IMR-90 (cell line): ENCODE results near the gene CEP72. TPM values are rescaled to one million over a fixed set of nuclear protein-coding genes. Genes with fewer than 3 reads are reported as not detected.

Experiments used
- ATAC-seq: fragments of 200-7000 bp; cut with Tn5 transposase; 2 replicates; pipeline ENCODE4 v1.9.1; 2020; ENCODE audit warnings: low read depth, mild to moderate bottlenecking, moderate library complexity
- BruUV-seq: library from RNA; stranded (reverse); fragments of 400-500 nt; replicated peaks from 2 replicates; lab custom pipeline; 2021; lab: Mats Ljungman, UMichigan
- CTCF ChIA-PET: fragments of 300-600 bp; formaldehyde crosslinking; extraction: SDS; loops from one replicate; lab custom pipeline; 2021; ENCODE audit warnings: antibody characterized with exemption; lab: Yijun Ruan, JAX
- POLR2A ChIA-PET: fragments of 300-600 bp; sonication (Branson Sonifier 250); formaldehyde crosslinking; loops from one replicate; lab custom pipeline; 2022; ENCODE audit warnings: antibody characterized with exemption; ENCODE audit not compliant: unreplicated experiment; lab: Charles Lee
- DNase-seq: peaks from one replicate; pipeline ENCODE4 v3.0.0; 2013
- H2AFZ ChIP-seq: replicated peaks from 2 replicates; pipeline ENCODE3; 2013; ENCODE audit warnings: low read length, mild to moderate bottlenecking; ENCODE audit not compliant: poor library complexity
- H2AK5ac ChIP-seq: 2 replicates; pipeline ENCODE4 v1.6.1; 2013; ENCODE audit warnings: low read depth, low read length, inconsistent platforms
- H2AK9ac ChIP-seq: replicated peaks from 2 replicates; pipeline ENCODE3; 2013; ENCODE audit warnings: mild to moderate bottlenecking, low read depth, low read length, moderate library complexity; ENCODE audit not compliant: poor library complexity
- H2BK120ac ChIP-seq: 2 replicates; pipeline ENCODE4 v1.6.1; 2013; ENCODE audit warnings: low read depth, low read length, inconsistent platforms
- H2BK15ac ChIP-seq: 3 replicates; pipeline ENCODE4 v1.6.1; 2013; ENCODE audit warnings: low read depth, low read length, inconsistent platforms
- H2BK20ac ChIP-seq: 2 replicates; pipeline ENCODE4 v1.6.1; 2013; ENCODE audit warnings: low read depth, mild to moderate bottlenecking, inconsistent platforms, low read length, moderate library complexity
- H2BK5ac ChIP-seq: 2 replicates; pipeline ENCODE4 v1.6.1; 2013; ENCODE audit warnings: mild to moderate bottlenecking, low read depth, low read length, inconsistent platforms; ENCODE audit not compliant: poor library complexity, severe bottlenecking
- H3K14ac ChIP-seq: replicated peaks from 2 replicates; pipeline ENCODE4 v1.6.1; 2013; ENCODE audit warnings: low read depth, low read length, inconsistent platforms
- H3K18ac ChIP-seq: 2 replicates; pipeline ENCODE4 v1.6.1; 2013; ENCODE audit warnings: low read depth, low read length, control low read depth
- H3K23ac ChIP-seq: 2 replicates; pipeline ENCODE4 v1.6.1; 2013; ENCODE audit warnings: low read depth, low read length, inconsistent platforms
- H3K27ac ChIP-seq: 2 replicates; pipeline ENCODE4 v1.5.1; 2013; ENCODE audit warnings: mild to moderate bottlenecking, control low read depth, low read length; ENCODE audit not compliant: insufficient read depth
- H3K27me3 ChIP-seq: 2 replicates; pipeline ENCODE4 v1.6.1; 2013; ENCODE audit warnings: low read length; ENCODE audit not compliant: control insufficient read depth, insufficient read depth
- H3K36me3 ChIP-seq: 2 replicates; pipeline ENCODE4 v1.6.1; 2013; ENCODE audit warnings: low read length, mixed read lengths; ENCODE audit not compliant: control insufficient read depth, insufficient read depth
- H3K4ac ChIP-seq: 2 replicates; pipeline ENCODE4 v1.6.1; 2013; ENCODE audit warnings: low read depth, low read length, inconsistent platforms
- H3K4me1 ChIP-seq: 2 replicates; pipeline ENCODE4 v1.6.1; 2013; ENCODE audit warnings: low read length, mixed read lengths; ENCODE audit not compliant: control insufficient read depth, insufficient read depth
- H3K4me2 ChIP-seq: 2 replicates; pipeline ENCODE4 v1.6.1; 2013; ENCODE audit warnings: low read depth, mild to moderate bottlenecking, control low read depth, low read length, moderate library complexity
- H3K4me3 ChIP-seq: 2 replicates; pipeline ENCODE4 v1.5.1; 2013; ENCODE audit warnings: low read depth, mild to moderate bottlenecking, control low read depth, low read length, moderate library complexity; ENCODE audit not compliant: insufficient read depth
- H3K56ac ChIP-seq: 2 replicates; pipeline ENCODE4 v1.6.1; 2013; ENCODE audit warnings: low read length, inconsistent platforms; ENCODE audit not compliant: insufficient read depth; ENCODE audit errors: extremely low read depth
- H3K79me1 ChIP-seq, 2 experiments: 2 replicates each; pipeline ENCODE4 v1.6.1; 2013; ENCODE audit warnings: low read length in 2 of 2, inconsistent platforms in 1 of 2, low read depth in 1 of 2
- H3K9ac ChIP-seq: 2 replicates; pipeline ENCODE4 v1.6.1; 2013; ENCODE audit warnings: low read depth, low read length, control low read depth
- H3K9me1 ChIP-seq: 2 replicates; pipeline ENCODE4 v1.6.1; 2013; ENCODE audit warnings: low read length, inconsistent platforms; ENCODE audit not compliant: insufficient read depth
- H3K9me3 ChIP-seq: 2 replicates; pipeline ENCODE4 v1.6.1; 2013; ENCODE audit warnings: low read length; ENCODE audit not compliant: control insufficient read depth, insufficient read depth
- H4K20me1 ChIP-seq: 2 replicates; pipeline ENCODE4 v1.6.1; 2013; ENCODE audit warnings: low read length, inconsistent platforms; ENCODE audit not compliant: insufficient read depth
- H4K5ac ChIP-seq: 2 replicates; pipeline ENCODE4 v1.6.1; 2013; ENCODE audit warnings: mild to moderate bottlenecking, low read depth, low read length, control low read depth
- H4K8ac ChIP-seq, 2 experiments: 2 replicates each; pipeline ENCODE4 v1.6.1; 2013; ENCODE audit warnings: low read depth in 2 of 2, low read length in 2 of 2, control low read depth in 1 of 2, inconsistent platforms in 1 of 2
- H4K91ac ChIP-seq: 2 replicates; pipeline ENCODE4 v1.6.1; 2013; ENCODE audit warnings: low read depth, low read length, inconsistent platforms; ENCODE audit not compliant: insufficient read depth
- BHLHE40 ChIP-seq: fragments of 150-350 bp; IDR thresholded peaks from 2 replicates; pipeline ENCODE4 v1.6.1; 2016; ENCODE audit warnings: mild to moderate bottlenecking, low read depth, low read length
- CEBPB ChIP-seq: IDR thresholded peaks from 2 replicates; pipeline ENCODE4 v1.6.1; 2012; ENCODE audit warnings: low read depth, low read length, improper control_type of control experiment
- CHD1 ChIP-seq: IDR thresholded peaks from 2 replicates; pipeline ENCODE4 v1.6.1; 2012; ENCODE audit warnings: low read depth, low read length, improper control_type of control experiment
- FOS ChIP-seq: fragments of 150-350 bp; IDR thresholded peaks from 2 replicates; pipeline ENCODE4 v1.6.1; 2016; ENCODE audit warnings: low read depth, low read length
- MAFK ChIP-seq: IDR thresholded peaks from 2 replicates; pipeline ENCODE4 v1.6.1; 2012; ENCODE audit warnings: low read depth, low read length, improper control_type of control experiment
- MAZ ChIP-seq: IDR thresholded peaks from 2 replicates; pipeline ENCODE4 v1.6.1; 2012; ENCODE audit warnings: low read depth, mild to moderate bottlenecking, low read length, improper control_type of control experiment, moderate library complexity, borderline replicate concordance
- MXI1 ChIP-seq: IDR thresholded peaks from 2 replicates; pipeline ENCODE4 v1.6.1; 2012; ENCODE audit warnings: low read depth, mild to moderate bottlenecking, low read length, moderate library complexity, borderline replicate concordance
- NFE2L2 ChIP-seq: fragments of 150-350 bp; IDR thresholded peaks from 2 replicates; pipeline ENCODE4 v1.6.1; 2016; ENCODE audit warnings: low read depth, mild to moderate bottlenecking, low read length
- POLR2A ChIP-seq: IDR thresholded peaks from 2 replicates; pipeline ENCODE4 v1.6.1; 2012; ENCODE audit warnings: mild to moderate bottlenecking, low read depth, low read length
- RAD21 ChIP-seq: IDR thresholded peaks from 2 replicates; pipeline ENCODE4 v1.6.1; 2012; ENCODE audit warnings: low read length, improper control_type of control experiment
- RCOR1 ChIP-seq: IDR thresholded peaks from 2 replicates; pipeline ENCODE4 v1.6.1; 2012; ENCODE audit warnings: mild to moderate bottlenecking, low read length, improper control_type of control experiment; ENCODE audit not compliant: insufficient replicate concordance
- RFX5 ChIP-seq: IDR thresholded peaks from 2 replicates; pipeline ENCODE4 v1.8.0; 2012; ENCODE audit warnings: low read depth, mild to moderate bottlenecking, low read length, moderate library complexity
- SMC3 ChIP-seq: fragments of 150-350 bp; IDR thresholded peaks from 2 replicates; pipeline ENCODE4 v1.6.1; 2016; ENCODE audit warnings: low read depth, mild to moderate bottlenecking, antibody characterized with exemption, low read length, moderate library complexity
- WGBS, 2 experiments: methylation state at CpG; one replicate each; pipeline versions ENCODE4 v1.1.5 to v1.1.7; 2013; ENCODE audit warnings: missing lambda C conversion rate in 2 of 2; ENCODE audit not compliant: insufficient read length in 1 of 2; ENCODE audit errors: extremely low coverage in 2 of 2; 5-methylcytosine and 5-hydroxymethylcytosine counted together
- dilution Hi-C: fragments of 300-500 bp; cut with HindIII; formaldehyde crosslinking; loops from one replicate; pipeline ENCODE4 v1.14.3; 2018; ENCODE audit warnings: low sequenced_read_pairs; ENCODE audit not compliant: unreplicated experiment
- in situ Hi-C: fragments of 300-500 bp; cut with MboI; formaldehyde crosslinking; loops from 3 replicates; pipeline ENCODE4 v1.14.3; 2019; ENCODE audit warnings: low sequenced_read_pairs, inconsistent platforms, mixed read lengths
- intact Hi-C: fragments of 100-400 bp; cut with micrococcal nuclease; formaldehyde crosslinking; loops from 2 replicates; pipeline ENCODE4 v1.10.0; 2022
- polyA plus RNA-seq, 3 experiments: library from polyadenylated mRNA; depleted of rRNA; stranded (reverse); fragments of >200 nt; gene quantifications; 2 replicates each; pipeline ENCODE4 v1.2.3, GENCODE V29; 2012; ENCODE audit warnings: low replicate concordance in 1 of 3
- total RNA-seq: library from RNA; depleted of rRNA; stranded (reverse); fragments of >200 nt; gene quantifications from 2 replicates; pipeline ENCODE4 v1.2.3, GENCODE V29; 2012
- TF ChIP-seq, protein P1 (sequence below): fragments of 150-350 bp; IDR thresholded peaks from 2 replicates; pipeline ENCODE4 v1.6.1; 2016; ENCODE audit warnings: low read depth, mild to moderate bottlenecking, low read length, moderate library complexity, borderline replicate concordance
- TF ChIP-seq, protein P2 (sequence below): fragments of 150-350 bp; IDR thresholded peaks from 2 replicates; pipeline ENCODE4 v1.6.1; 2017; ENCODE audit warnings: mild to moderate bottlenecking, antibody characterized with exemption, low read length, low read depth
- TF ChIP-seq, protein P3 (sequence below): conservative IDR thresholded peaks from 2 replicates; pipeline ENCODE4 v1.5.1; 2012; ENCODE audit warnings: mild to moderate bottlenecking, low read depth, low read length, improper control_type of control experiment

Gene CEP72
- total and polyA plus RNA-seq, 2 of the 4 experiments (the other 2 are of a cell fraction), result 2.9 to 4.3 TPM

DNA sequence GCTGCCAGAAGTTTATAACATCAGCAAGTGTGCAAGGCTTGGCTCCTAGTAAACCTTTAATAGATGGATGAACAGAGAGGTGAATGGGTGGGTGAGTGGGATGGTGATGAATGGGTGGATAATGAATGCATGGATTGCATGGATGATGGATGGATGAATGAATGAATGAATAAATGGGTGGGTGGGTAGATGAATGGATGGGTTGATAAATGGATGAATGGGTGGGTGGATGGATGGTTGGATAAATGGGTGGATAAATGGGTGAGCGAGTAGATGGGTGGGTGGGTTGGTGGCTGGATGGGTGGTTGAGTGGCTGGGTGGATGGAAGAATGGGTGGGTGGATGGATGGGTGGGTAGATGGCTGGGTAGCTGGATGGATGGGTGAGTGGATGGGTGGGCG, 28.5 kb upstream of the CEP72 start:
- peaks cover 41% of the 10 kb centered on the region for H3K27me3 ChIP-seq
- H3K4me2 ChIP-seq, result no peak overlapping the region
- H4K8ac ChIP-seq, result no peak overlapping the region
- dilution Hi-C loops (no loop called here), intact Hi-C loops (no loop called here), in situ Hi-C loops (no loop called here)
- no peaks in the 10 kb centered on the region; the same call in 1 of the 2 replicates for H3K9me1 ChIP-seq
- no peak overlapping the region for H2AFZ ChIP-seq
- no peak overlapping the region for H2BK120ac ChIP-seq
- DNase-seq (no peak), ATAC-seq (no peak)
- 0 out of 2 replicates have a peak, but pooled peaks cover 3% of the 10 kb centered on the region for H3K9me3 ChIP-seq
- ChIA-PET CTCF (no interaction called here), POLR2A (interaction anchor here (0.7 kb wide), 1 partner anchor 14 kb away, joined by 13 read pairs; no protein-coding TSS in a partner anchor)
- H2BK15ac ChIP-seq, result no peak overlapping the region
- H3K36me3 ChIP-seq, result no peaks in the 10 kb centered on the region
- H2AK9ac ChIP-seq, result no peak overlapping the region
- no peak overlapping the region for H3K9ac ChIP-seq
- WGBS, 2 experiments, result 57% methylated on average over 1 of the region's 2 CpGs; no CpG with 5 or more reads in 1 of the 2 experiments
- no peak overlapping the region for H3K56ac ChIP-seq
- no peak overlapping the region for H4K5ac ChIP-seq
- no peak overlapping the region for H3K14ac ChIP-seq
- no peaks in the 10 kb centered on the region for H3K4me1 ChIP-seq
- no peak overlapping the region for H3K4me3 ChIP-seq
- no peak overlapping the region for H3K23ac ChIP-seq
- BruUV-seq, result no TSS peak
- no peak overlapping the region for H3K18ac ChIP-seq
- no peak overlapping the region for H3K27ac ChIP-seq
- H2BK20ac ChIP-seq, result no peak overlapping the region
- no peaks in the 10 kb centered on the region for H3K79me1 ChIP-seq
- no peaks in the 10 kb centered on the region for H4K20me1 ChIP-seq
- H2BK5ac ChIP-seq, result no peak overlapping the region
- H2AK5ac ChIP-seq, result no peak overlapping the region
- no peak overlapping the region for H4K91ac ChIP-seq
- no peak for TF ChIP-seq MXI1
- TF ChIP-seq, protein P1, sequence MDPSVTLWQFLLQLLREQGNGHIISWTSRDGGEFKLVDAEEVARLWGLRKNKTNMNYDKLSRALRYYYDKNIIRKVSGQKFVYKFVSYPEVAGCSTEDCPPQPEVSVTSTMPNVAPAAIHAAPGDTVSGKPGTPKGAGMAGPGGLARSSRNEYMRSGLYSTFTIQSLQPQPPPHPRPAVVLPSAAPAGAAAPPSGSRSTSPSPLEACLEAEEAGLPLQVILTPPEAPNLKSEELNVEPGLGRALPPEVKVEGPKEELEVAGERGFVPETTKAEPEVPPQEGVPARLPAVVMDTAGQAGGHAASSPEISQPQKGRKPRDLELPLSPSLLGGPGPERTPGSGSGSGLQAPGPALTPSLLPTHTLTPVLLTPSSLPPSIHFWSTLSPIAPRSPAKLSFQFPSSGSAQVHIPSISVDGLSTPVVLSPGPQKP, result no peak
- no peak for TF ChIP-seq MAFK
- no peak for TF ChIP-seq RFX5
- TF ChIP-seq NFE2L2, result no peak
- TF ChIP-seq, protein P2, sequence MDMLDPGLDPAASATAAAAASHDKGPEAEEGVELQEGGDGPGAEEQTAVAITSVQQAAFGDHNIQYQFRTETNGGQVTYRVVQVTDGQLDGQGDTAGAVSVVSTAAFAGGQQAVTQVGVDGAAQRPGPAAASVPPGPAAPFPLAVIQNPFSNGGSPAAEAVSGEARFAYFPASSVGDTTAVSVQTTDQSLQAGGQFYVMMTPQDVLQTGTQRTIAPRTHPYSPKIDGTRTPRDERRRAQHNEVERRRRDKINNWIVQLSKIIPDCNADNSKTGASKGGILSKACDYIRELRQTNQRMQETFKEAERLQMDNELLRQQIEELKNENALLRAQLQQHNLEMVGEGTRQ, result no peak
- TF ChIP-seq FOS, result no peak
- no peak for TF ChIP-seq CHD1
- TF ChIP-seq SMC3, result no peak
- TF ChIP-seq POLR2A, result no peak
- TF ChIP-seq MAZ, result no peak
- TF ChIP-seq CEBPB, result no peak
- no peak for TF ChIP-seq RCOR1
- no peak for TF ChIP-seq RAD21
- TF ChIP-seq BHLHE40, result no peak
- TF ChIP-seq, protein P3, sequence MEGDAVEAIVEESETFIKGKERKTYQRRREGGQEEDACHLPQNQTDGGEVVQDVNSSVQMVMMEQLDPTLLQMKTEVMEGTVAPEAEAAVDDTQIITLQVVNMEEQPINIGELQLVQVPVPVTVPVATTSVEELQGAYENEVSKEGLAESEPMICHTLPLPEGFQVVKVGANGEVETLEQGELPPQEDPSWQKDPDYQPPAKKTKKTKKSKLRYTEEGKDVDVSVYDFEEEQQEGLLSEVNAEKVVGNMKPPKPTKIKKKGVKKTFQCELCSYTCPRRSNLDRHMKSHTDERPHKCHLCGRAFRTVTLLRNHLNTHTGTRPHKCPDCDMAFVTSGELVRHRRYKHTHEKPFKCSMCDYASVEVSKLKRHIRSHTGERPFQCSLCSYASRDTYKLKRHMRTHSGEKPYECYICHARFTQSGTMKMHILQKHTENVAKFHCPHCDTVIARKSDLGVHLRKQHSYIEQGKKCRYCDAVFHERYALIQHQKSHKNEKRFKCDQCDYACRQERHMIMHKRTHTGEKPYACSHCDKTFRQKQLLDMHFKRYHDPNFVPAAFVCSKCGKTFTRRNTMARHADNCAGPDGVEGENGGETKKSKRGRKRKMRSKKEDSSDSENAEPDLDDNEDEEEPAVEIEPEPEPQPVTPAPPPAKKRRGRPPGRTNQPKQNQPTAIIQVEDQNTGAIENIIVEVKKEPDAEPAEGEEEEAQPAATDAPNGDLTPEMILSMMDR, result no peak
- H3K4ac ChIP-seq, result no peak overlapping the region
